Measurements from ENCODE around the gene NRXN2. TPM values are rescaled to one million over a fixed set of nuclear protein-coding genes. Genes with fewer than 3 reads are reported as not detected.

NRXN2 gene
- total RNA-seq, 1 experiment from 2014 or later = 0.15 TPM

- no TSS peak for BruUV-seq (replicated peaks)
Measured at GRCh38 chr11:64729851-64730382, 6.9 kb upstream of the NRXN2 start.

GRCh38 chr11:64728757-64729365 is 5.9 kb upstream of the NRXN2 start:
- intact Hi-C loops (cut with micrococcal nuclease; ENCODE audit: unreplicated experiment) (no loop called here), in situ Hi-C loops (cut with HindIII; ENCODE audit: low pct_unique_long_range_greater_than_20kb, low sequenced_read_pairs) (no loop called here)
- H3K36me3 ChIP-seq (ENCODE audit: control insufficient read depth, insufficient read depth, low read length) = no peaks in the 10 kb centered on the region
- DNase-seq (ENCODE audit: low read depth, low spot score) = no peak
- H3K4me3 ChIP-seq (ENCODE audit: low read depth in 2 of 2, low read length in 2 of 2) = no peak overlapping the region
- CTCF ChIA-PET = no interaction called here
- TF ChIP-seq, protein P1, sequence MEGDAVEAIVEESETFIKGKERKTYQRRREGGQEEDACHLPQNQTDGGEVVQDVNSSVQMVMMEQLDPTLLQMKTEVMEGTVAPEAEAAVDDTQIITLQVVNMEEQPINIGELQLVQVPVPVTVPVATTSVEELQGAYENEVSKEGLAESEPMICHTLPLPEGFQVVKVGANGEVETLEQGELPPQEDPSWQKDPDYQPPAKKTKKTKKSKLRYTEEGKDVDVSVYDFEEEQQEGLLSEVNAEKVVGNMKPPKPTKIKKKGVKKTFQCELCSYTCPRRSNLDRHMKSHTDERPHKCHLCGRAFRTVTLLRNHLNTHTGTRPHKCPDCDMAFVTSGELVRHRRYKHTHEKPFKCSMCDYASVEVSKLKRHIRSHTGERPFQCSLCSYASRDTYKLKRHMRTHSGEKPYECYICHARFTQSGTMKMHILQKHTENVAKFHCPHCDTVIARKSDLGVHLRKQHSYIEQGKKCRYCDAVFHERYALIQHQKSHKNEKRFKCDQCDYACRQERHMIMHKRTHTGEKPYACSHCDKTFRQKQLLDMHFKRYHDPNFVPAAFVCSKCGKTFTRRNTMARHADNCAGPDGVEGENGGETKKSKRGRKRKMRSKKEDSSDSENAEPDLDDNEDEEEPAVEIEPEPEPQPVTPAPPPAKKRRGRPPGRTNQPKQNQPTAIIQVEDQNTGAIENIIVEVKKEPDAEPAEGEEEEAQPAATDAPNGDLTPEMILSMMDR (IDR thresholded peaks at IDR 0.05) = no peak
- TF ChIP-seq, protein P2, sequence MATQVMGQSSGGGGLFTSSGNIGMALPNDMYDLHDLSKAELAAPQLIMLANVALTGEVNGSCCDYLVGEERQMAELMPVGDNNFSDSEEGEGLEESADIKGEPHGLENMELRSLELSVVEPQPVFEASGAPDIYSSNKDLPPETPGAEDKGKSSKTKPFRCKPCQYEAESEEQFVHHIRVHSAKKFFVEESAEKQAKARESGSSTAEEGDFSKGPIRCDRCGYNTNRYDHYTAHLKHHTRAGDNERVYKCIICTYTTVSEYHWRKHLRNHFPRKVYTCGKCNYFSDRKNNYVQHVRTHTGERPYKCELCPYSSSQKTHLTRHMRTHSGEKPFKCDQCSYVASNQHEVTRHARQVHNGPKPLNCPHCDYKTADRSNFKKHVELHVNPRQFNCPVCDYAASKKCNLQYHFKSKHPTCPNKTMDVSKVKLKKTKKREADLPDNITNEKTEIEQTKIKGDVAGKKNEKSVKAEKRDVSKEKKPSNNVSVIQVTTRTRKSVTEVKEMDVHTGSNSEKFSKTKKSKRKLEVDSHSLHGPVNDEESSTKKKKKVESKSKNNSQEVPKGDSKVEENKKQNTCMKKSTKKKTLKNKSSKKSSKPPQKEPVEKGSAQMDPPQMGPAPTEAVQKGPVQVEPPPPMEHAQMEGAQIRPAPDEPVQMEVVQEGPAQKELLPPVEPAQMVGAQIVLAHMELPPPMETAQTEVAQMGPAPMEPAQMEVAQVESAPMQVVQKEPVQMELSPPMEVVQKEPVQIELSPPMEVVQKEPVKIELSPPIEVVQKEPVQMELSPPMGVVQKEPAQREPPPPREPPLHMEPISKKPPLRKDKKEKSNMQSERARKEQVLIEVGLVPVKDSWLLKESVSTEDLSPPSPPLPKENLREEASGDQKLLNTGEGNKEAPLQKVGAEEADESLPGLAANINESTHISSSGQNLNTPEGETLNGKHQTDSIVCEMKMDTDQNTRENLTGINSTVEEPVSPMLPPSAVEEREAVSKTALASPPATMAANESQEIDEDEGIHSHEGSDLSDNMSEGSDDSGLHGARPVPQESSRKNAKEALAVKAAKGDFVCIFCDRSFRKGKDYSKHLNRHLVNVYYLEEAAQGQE (IDR thresholded peaks at IDR 0.05; ENCODE audit: insufficient read depth in 1 of 2, low read depth in 2 of 2, low read length in 1 of 2) = no peak
- no peak for TF ChIP-seq POLR2AphosphoS5 (IDR thresholded peaks at IDR 0.05; ENCODE audit: low read depth, low read length)
- no peak for TF ChIP-seq SIN3A (IDR thresholded peaks at IDR 0.05; ENCODE audit: borderline replicate concordance, insufficient read depth, low read depth, low read length)
- no peak for TF ChIP-seq TCF7L2 (IDR thresholded peaks at IDR 0.05; ENCODE audit: low read depth, low read length)
- H3K9me3 ChIP-seq (ENCODE audit: control insufficient read depth, insufficient read depth, low read depth, low read length) = no peaks in the 10 kb centered on the region
- no peak for ATAC-seq
- H3K4me1 ChIP-seq (ENCODE audit: control insufficient read depth, insufficient read depth, low read length) = peaks cover 5% of the 10 kb centered on the region
- no TSS peak for BruUV-seq (replicated peaks)
- no peaks in the 10 kb centered on the region for H3K27me3 ChIP-seq (ENCODE audit: control insufficient read depth, insufficient read depth, low read length)
- POLR2A ChIA-PET = no interaction called here
- H3K27ac ChIP-seq (ENCODE audit: low read length) = no peak overlapping the region

More at GRCh38 chr11:64729851-64730382, 6.9 kb upstream of the NRXN2 start:
- no peak for TF ChIP-seq TCF7L2 (IDR thresholded peaks at IDR 0.05; ENCODE audit: low read depth, low read length)
- TF ChIP-seq, protein P2 (IDR thresholded peaks at IDR 0.05; ENCODE audit: insufficient read depth in 1 of 2, low read depth in 2 of 2, low read length in 1 of 2) = no peak
- TF ChIP-seq POLR2AphosphoS5 (IDR thresholded peaks at IDR 0.05; ENCODE audit: low read depth, low read length) = no peak
- TF ChIP-seq, protein P1 (IDR thresholded peaks at IDR 0.05) = no peak
- TF ChIP-seq SIN3A (IDR thresholded peaks at IDR 0.05; ENCODE audit: borderline replicate concordance, insufficient read depth, low read depth, low read length) = no peak
- H3K27ac ChIP-seq (ENCODE audit: low read length) = no peak overlapping the region
- H3K4me3 ChIP-seq (ENCODE audit: low read depth in 2 of 2, low read length in 2 of 2) = no peak overlapping the region
- H3K9me3 ChIP-seq (ENCODE audit: control insufficient read depth, insufficient read depth, low read depth, low read length) = no peaks in the 10 kb centered on the region
- in situ Hi-C loops (cut with HindIII; ENCODE audit: low pct_unique_long_range_greater_than_20kb, low sequenced_read_pairs) = no loop called here
- peaks cover 3% of the 10 kb centered on the region; the same call in 1 of the 2 replicates for H3K4me1 ChIP-seq (ENCODE audit: control insufficient read depth, insufficient read depth, low read length)
- ChIA-PET POLR2A (no interaction called here), CTCF (no interaction called here)
- intact Hi-C loops (cut with micrococcal nuclease; ENCODE audit: unreplicated experiment) = no loop called here
- H3K27me3 ChIP-seq (ENCODE audit: control insufficient read depth, insufficient read depth, low read length) = no peaks in the 10 kb centered on the region
- ATAC-seq (peak; percentile 65), DNase-seq (ENCODE audit: low read depth, low spot score) (no peak)
- no peaks in the 10 kb centered on the region for H3K36me3 ChIP-seq (ENCODE audit: control insufficient read depth, insufficient read depth, low read length)
